ENCODE results near the gene AMACR.

DNA sequence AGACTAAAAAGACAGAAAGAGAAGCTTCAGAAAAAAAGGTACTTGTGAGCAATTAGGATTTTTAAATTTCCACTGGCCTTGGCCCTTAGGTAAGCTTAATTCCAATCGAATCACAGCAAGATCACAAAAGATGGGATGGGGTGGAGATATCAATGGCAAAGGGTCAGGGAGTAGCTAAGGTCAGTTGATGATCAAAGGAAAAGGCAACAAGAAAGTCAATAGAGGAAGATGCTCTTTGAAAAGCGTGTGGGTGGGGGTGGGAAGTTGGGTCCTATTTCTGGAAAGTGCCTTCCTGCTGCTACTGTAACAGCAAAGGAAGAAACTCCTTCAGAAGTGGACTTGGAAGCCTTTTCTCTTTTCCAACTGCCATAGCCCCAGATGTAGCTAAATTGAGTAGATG, 27.9 kb upstream of the AMACR start:
- TF ChIP-seq POLR2A (IDR thresholded peaks at IDR 0.05; ENCODE audit: extremely low read depth, insufficient read length), result no peak
- TF ChIP-seq, protein P1, sequence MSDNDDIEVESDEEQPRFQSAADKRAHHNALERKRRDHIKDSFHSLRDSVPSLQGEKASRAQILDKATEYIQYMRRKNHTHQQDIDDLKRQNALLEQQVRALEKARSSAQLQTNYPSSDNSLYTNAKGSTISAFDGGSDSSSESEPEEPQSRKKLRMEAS (IDR thresholded peaks at IDR 0.05; ENCODE audit: low read depth, low read length), result no peak
- TF ChIP-seq, protein P2, sequence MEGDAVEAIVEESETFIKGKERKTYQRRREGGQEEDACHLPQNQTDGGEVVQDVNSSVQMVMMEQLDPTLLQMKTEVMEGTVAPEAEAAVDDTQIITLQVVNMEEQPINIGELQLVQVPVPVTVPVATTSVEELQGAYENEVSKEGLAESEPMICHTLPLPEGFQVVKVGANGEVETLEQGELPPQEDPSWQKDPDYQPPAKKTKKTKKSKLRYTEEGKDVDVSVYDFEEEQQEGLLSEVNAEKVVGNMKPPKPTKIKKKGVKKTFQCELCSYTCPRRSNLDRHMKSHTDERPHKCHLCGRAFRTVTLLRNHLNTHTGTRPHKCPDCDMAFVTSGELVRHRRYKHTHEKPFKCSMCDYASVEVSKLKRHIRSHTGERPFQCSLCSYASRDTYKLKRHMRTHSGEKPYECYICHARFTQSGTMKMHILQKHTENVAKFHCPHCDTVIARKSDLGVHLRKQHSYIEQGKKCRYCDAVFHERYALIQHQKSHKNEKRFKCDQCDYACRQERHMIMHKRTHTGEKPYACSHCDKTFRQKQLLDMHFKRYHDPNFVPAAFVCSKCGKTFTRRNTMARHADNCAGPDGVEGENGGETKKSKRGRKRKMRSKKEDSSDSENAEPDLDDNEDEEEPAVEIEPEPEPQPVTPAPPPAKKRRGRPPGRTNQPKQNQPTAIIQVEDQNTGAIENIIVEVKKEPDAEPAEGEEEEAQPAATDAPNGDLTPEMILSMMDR (IDR thresholded peaks at IDR 0.05; ENCODE audit: low read depth, low read length), result no peak

All from NB4 (cell line).